Measurements from ENCODE around the gene CAPN2.
A peak's percentile ranks its signal among the peaks of the same experiment; 100 is the strongest.
"Not testable (repeated sequence)": the region's sequence is repeated elsewhere in the genome, so short reads cannot be mapped to it uniquely, and the experiment has no call there.

Gene CAPN2

GRCh38 chr1:223739366-223740037, 27.2 kb downstream of the CAPN2 start:
- DNase-seq, result no peak

- not testable (repeated sequence) for DNase-seq
These were observed 27.8 kb downstream of the CAPN2 start for GRCh38 chr1:223740038-223740736.

- DNase-seq, result no peak
These were observed 29.5 kb downstream of the CAPN2 start for GRCh38 chr1:223741861-223742260.

- no peak for DNase-seq
These were observed 30.6 kb downstream of the CAPN2 start for GRCh38 chr1:223742856-223743517.

GRCh38 chr1:223745731-223746130, 33.4 kb downstream of the CAPN2 start:
- DNase-seq, result no peak

GRCh38 chr1:223747838-223748335, 35.5 kb downstream of the CAPN2 start:
- no peak for DNase-seq

- DNase-seq, result no peak
These were observed 36.0 kb downstream of the CAPN2 start for GRCh38 chr1:223748405-223748772.

- peak; percentile 36 to 78 (median 54) for DNase-seq
These were observed 36.7 kb downstream of the CAPN2 start for GRCh38 chr1:223748773-223749733.

- DNase-seq, result no peak
These were observed 38.6 kb downstream of the CAPN2 start for GRCh38 chr1:223750730-223751570.

- no peak for DNase-seq
These were observed 39.4 kb downstream of the CAPN2 start for GRCh38 chr1:223751696-223752095.

- DNase-seq, result no peak
These were observed 40.6 kb downstream of the CAPN2 start for GRCh38 chr1:223752721-223753515.

- DNase-seq, result no peak
These were observed 42.5 kb downstream of the CAPN2 start for GRCh38 chr1:223754681-223755431.

- no peak for DNase-seq
These were observed 43.1 kb downstream of the CAPN2 start for GRCh38 chr1:223755432-223755792.

- DNase-seq, result no peak
These were observed 43.8 kb downstream of the CAPN2 start for GRCh38 chr1:223755992-223756775.

- no peak for DNase-seq
These were observed 44.7 kb downstream of the CAPN2 start for GRCh38 chr1:223756806-223757700.

- no peak for DNase-seq
These were observed 46.4 kb downstream of the CAPN2 start for GRCh38 chr1:223758734-223759133.

- DNase-seq, result no peak
These were observed 46.9 kb downstream of the CAPN2 start for GRCh38 chr1:223759273-223759672.

- no peak for DNase-seq
These were observed 48.5 kb downstream of the CAPN2 start for GRCh38 chr1:223760833-223761232.

Measured in stimulated activated naive CD4-positive, alpha-beta T cell (primary cell).